Measurements from ENCODE around the gene SNX9. TPM values are rescaled to one million over a fixed set of nuclear protein-coding genes. Genes with fewer than 3 reads are reported as not detected.

SNX9 gene
- total RNA-seq, 2 experiments from 2014 or later: 44.9 to 45.1 TPM

GRCh38 chr6:157982102-157982562, 159.1 kb downstream of the SNX9 start:
- CTCF ChIA-PET: interaction anchor here (0.6 to 3.7 kb wide), 9 partner anchors 21 to 89 kb away, joined by 3 to 25 read pairs (median 3); no protein-coding TSS in a partner anchor
- POLR2A ChIA-PET: interaction anchor here (0.6 to 2.8 kb wide), 7 partner anchors 17 to 181 kb away, joined by 3 to 13 read pairs (median 3); no protein-coding TSS in a partner anchor
- peak; percentile 62 for DNase-seq
- intact Hi-C loops (cut with micrococcal nuclease): loop anchor here (5.0 kb wide), 2 partner anchors 45 to 90 kb away; no protein-coding TSS in a partner anchor
- peaks cover 42% of the 10 kb centered on the region for H3K4me1 Mint-ChIP-seq (ENCODE audit: low read depth)
- peak overlapping the region; percentile 91 for H3K4me3 Mint-ChIP-seq
- H3K36me3 Mint-ChIP-seq (ENCODE audit: low read depth): peaks cover 7% of the 10 kb centered on the region
- H3K27ac Mint-ChIP-seq: peak overlapping the region; percentile 85
- ATAC-seq: peak; percentile 22
- H3K9me3 Mint-ChIP-seq: no peaks in the 10 kb centered on the region
- TF ChIP-seq CTCF (IDR thresholded peaks at IDR 0.05): no peak
- no peaks in the 10 kb centered on the region for H3K27me3 Mint-ChIP-seq

DNA sequence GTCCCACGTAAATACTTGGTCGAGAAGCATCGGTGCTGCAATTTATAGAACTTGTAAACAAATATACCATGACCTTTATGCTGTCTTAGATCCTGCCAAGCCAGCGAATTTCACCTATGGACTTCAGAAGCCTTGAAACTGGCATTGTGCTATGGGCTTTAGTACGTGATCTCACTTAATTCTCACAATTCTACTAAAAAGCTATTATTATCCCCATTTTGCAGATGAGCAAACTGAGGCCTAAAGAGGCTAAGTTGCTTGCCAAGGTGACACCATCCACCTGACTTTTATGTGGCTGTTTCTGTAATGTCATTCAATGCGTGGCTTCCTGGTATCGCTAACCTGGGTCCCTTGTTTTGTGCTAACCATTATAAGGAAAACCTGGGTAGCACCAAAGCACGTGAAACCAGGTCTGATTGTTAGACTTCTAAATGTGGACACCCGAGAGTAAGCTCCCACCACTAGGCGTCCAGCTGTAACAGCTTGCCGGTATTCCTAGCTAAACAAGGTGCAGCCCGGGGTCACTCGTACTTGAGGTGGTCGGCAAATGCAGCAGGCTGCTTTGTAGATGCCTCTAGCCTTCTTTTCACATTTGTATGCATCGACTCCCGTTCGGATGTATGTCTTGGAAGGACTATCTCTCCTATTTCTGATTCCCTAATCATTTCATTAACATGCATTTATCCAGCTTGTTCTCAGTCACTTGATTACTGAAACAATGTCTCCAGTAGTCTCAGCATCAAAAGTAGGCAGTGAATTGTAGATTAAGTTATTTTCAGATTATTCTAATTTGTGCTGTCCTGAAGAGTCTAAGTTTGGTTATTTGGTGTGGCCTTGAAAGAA, 159.7 kb downstream of the SNX9 start:
- H3K4me3 Mint-ChIP-seq: peak overlapping the region; percentile 91
- H3K36me3 Mint-ChIP-seq (ENCODE audit: low read depth): peaks cover 7% of the 10 kb centered on the region
- no peaks in the 10 kb centered on the region for H3K27me3 Mint-ChIP-seq
- ChIA-PET CTCF (interaction anchor here (1.0 to 3.7 kb wide), 6 partner anchors 44 to 90 kb away, joined by 3 to 25 read pairs (median 5); no protein-coding TSS in a partner anchor), POLR2A (interaction anchor here (0.6 to 2.8 kb wide), 6 partner anchors 17 to 182 kb away, joined by 3 to 13 read pairs (median 4); no protein-coding TSS in a partner anchor)
- TF ChIP-seq CTCF (IDR thresholded peaks at IDR 0.05): no peak
- intact Hi-C loops (cut with micrococcal nuclease): loop anchor here (5.0 kb wide), 2 partner anchors 45 to 90 kb away; no protein-coding TSS in a partner anchor
- DNase-seq (peak; percentile 23), ATAC-seq (no peak)
- H3K4me1 Mint-ChIP-seq (ENCODE audit: low read depth): peaks cover 42% of the 10 kb centered on the region
- peak overlapping the region; percentile 85 for H3K27ac Mint-ChIP-seq
- H3K9me3 Mint-ChIP-seq: no peaks in the 10 kb centered on the region

DNA sequence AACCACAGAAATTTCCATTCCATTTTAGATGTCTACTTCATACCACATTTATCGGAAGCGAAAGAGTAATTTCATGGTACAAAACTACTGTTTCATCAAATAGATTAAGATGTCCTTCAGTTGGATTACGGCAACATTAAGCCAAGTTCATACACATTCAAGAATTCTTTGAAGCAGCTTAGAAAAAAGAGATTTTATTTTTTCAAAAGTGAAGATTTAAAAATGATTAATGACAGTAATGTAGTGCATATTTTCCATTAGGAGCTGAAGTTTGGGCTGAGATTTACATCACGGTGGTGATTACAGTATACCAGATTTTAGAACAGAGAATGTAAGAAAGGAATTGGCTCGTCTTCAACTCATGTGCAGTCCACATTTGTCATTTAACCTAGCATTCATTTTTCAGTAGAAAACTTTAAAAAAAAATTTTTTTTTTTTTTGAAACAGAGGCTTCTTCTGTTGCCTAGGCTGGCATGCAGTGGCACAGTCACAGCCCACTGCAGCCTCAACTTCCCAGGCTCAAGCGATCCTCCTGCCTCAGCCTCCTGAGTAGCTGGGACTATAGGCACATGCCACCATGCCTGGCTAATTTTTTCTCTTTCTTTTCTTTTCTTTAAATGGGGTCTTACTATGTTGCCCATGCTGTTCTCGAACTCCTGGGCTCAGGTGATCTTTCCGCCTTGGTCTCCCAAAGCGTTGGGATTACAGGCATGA, 160.5 kb downstream of the SNX9 start:
- CTCF ChIA-PET: interaction anchor here (0.6 to 3.7 kb wide), 7 partner anchors 10 to 227 kb away, joined by 3 to 25 read pairs (median 4); no protein-coding TSS in a partner anchor
- intact Hi-C loops (cut with micrococcal nuclease): loop anchor here (5.0 kb wide), 2 partner anchors 44 to 89 kb away; no protein-coding TSS in a partner anchor

GRCh38 chr6:157984128-157984527, 161.1 kb downstream of the SNX9 start:
- TF ChIP-seq CTCF (IDR thresholded peaks at IDR 0.05): no peak
- ChIA-PET POLR2A (interaction anchor here (1.6 kb wide), 1 partner anchor 38 kb away, joined by 5 read pairs; no protein-coding TSS in a partner anchor), CTCF (interaction anchor here (0.6 to 3.7 kb wide), 8 partner anchors 9 to 227 kb away, joined by 3 to 25 read pairs (median 4); no protein-coding TSS in a partner anchor)
- H3K27ac Mint-ChIP-seq: no peak overlapping the region
- no peaks in the 10 kb centered on the region for H3K9me3 Mint-ChIP-seq
- H3K4me3 Mint-ChIP-seq: peak overlapping the region; percentile 34
- intact Hi-C loops (cut with micrococcal nuclease): loop anchor here (5.0 kb wide), 2 partner anchors 43 to 88 kb away; no protein-coding TSS in a partner anchor
- ATAC-seq: no peak
- no peak for DNase-seq
- peaks cover 50% of the 10 kb centered on the region for H3K4me1 Mint-ChIP-seq (ENCODE audit: low read depth)
- H3K36me3 Mint-ChIP-seq (ENCODE audit: low read depth): peaks cover 7% of the 10 kb centered on the region
- no peaks in the 10 kb centered on the region for H3K27me3 Mint-ChIP-seq

More for the DNA sequence above, 160.5 kb downstream of the SNX9 start:
- H3K9me3 Mint-ChIP-seq: no peaks in the 10 kb centered on the region
- POLR2A ChIA-PET: interaction anchor here (1.1 to 2.8 kb wide), 4 partner anchors 21 to 43 kb away, joined by 4 to 13 read pairs (median 7); no protein-coding TSS in a partner anchor
- H3K4me1 Mint-ChIP-seq (ENCODE audit: low read depth): peaks cover 46% of the 10 kb centered on the region
- ATAC-seq (no peak), DNase-seq (no peak)
- no peaks in the 10 kb centered on the region for H3K27me3 Mint-ChIP-seq
- peaks cover 7% of the 10 kb centered on the region for H3K36me3 Mint-ChIP-seq (ENCODE audit: low read depth)
- TF ChIP-seq CTCF (IDR thresholded peaks at IDR 0.05): no peak
- peak overlapping the region; percentile 91 for H3K4me3 Mint-ChIP-seq
- peak overlapping the region; percentile 85 for H3K27ac Mint-ChIP-seq
